K562 (cell line): ENCODE measurements around the gene OR4D9. TPM values are rescaled to one million over a fixed set of nuclear protein-coding genes. Genes with fewer than 3 reads are reported as not detected.

Experiments used
- ATAC-seq: fragments of 200-7000 bp; cut with Tn5 transposase; 3 replicates; pipeline ENCODE4 v1.9.1; 2020; ENCODE audit warnings: moderate library complexity
- BruUV-seq: library from RNA; stranded (reverse); fragments of 400-500 nt; replicated peaks from 2 replicates; lab custom pipeline; 2021; lab: Mats Ljungman, UMichigan
- CTCF ChIA-PET: fragments of 300-600 bp; formaldehyde crosslinking; extraction: SDS; loops from one replicate; lab custom pipeline; 2021; ENCODE audit warnings: low intra/inter-chr PET ratio; lab: Yijun Ruan, JAX
- POLR2A ChIA-PET: fragments of 300-600, 350-650 bp; sonication (Branson Sonifier 250); formaldehyde crosslinking; extraction: SDS; loops from one replicate; lab custom pipeline; 2021; ENCODE audit warnings: antibody characterized with exemption, inconsistent platforms; lab: Yijun Ruan, JAX
- DNase-seq, 4 experiments: peaks; one replicate each; pipeline versions ENCODE4 v3.0.0 to v3.0.0-alpha.2; 2011 to 2018; ENCODE audit warnings: low spot score in 3 of 4, mixed read lengths in 3 of 4; ENCODE audit errors: extremely low read depth in 1 of 4
- FAIRE-seq: peaks from 2 replicates; lab custom pipeline; 2011; peaks lifted over from hg19 to GRCh38; lab: Jason Lieb, UNC
- H2AFZ ChIP-seq: 2 replicates; pipeline ENCODE4 v1.6.0; 2011; ENCODE audit warnings: low read depth, low read length, control low read depth, inconsistent platforms
- H3K27ac ChIP-seq: fragments of 200-600 bp; 3 replicates; pipeline ENCODE4 v1.8.0; 2011; ENCODE audit warnings: low read depth, mild to moderate bottlenecking, control low read depth, inconsistent platforms, low read length, moderate library complexity, mixed read lengths; ENCODE audit errors: extremely low read depth
- H3K27me3 ChIP-seq, 2 experiments: fragments of 300-600 bp in 1 of 2; 2 replicates in 1 of 2; 3 replicates in 1 of 2; pipeline versions ENCODE4 v1.6.0 to v1.8.0; 2011; ENCODE audit warnings: inconsistent platforms in 2 of 2, low read length in 2 of 2, mild to moderate bottlenecking in 1 of 2, mixed read lengths in 1 of 2, moderate library complexity in 1 of 2; ENCODE audit not compliant: control insufficient read depth in 2 of 2, insufficient read depth in 2 of 2
- H3K36me3 ChIP-seq: fragments of 300-600 bp; 3 replicates; pipeline ENCODE4 v1.8.0; 2011; ENCODE audit warnings: mild to moderate bottlenecking, low read length, inconsistent platforms; ENCODE audit not compliant: control insufficient read depth, insufficient read depth
- H3K4me1 ChIP-seq, 2 experiments: fragments of 200-600 bp in 1 of 2; replicated peaks in 1 of 2; 2 replicates in 1 of 2; 3 replicates in 1 of 2; pipeline versions ENCODE4 v1.5.1 to v1.8.0; 2011; ENCODE audit warnings: inconsistent platforms in 2 of 2, low read length in 2 of 2, mild to moderate bottlenecking in 1 of 2, mixed read lengths in 1 of 2, moderate library complexity in 1 of 2; ENCODE audit not compliant: control insufficient read depth in 2 of 2, insufficient read depth in 2 of 2
- H3K4me2 ChIP-seq: 2 replicates; pipeline ENCODE4 v1.6.1; 2011; ENCODE audit warnings: low read length, control low read depth, inconsistent platforms, mixed read lengths; ENCODE audit not compliant: insufficient read depth
- H3K4me3 ChIP-seq: fragments of 200-600 bp; sonication (generic), shearing (Covaris generic); 2 replicates; pipeline ENCODE4 v1.5.1; 2016; ENCODE audit warnings: control low read depth, inconsistent platforms
- H3K79me2 ChIP-seq: fragments of 200-600 bp; 3 replicates; pipeline ENCODE4 v1.8.0; 2011; ENCODE audit warnings: low read length, inconsistent platforms; ENCODE audit not compliant: control insufficient read depth, insufficient read depth
- H3K9ac ChIP-seq, 2 experiments: 2 replicates each; pipeline versions ENCODE4 v1.6.0 to v1.6.1; 2011; ENCODE audit warnings: low read depth in 2 of 2, low read length in 2 of 2, control low read depth in 1 of 2, inconsistent platforms in 1 of 2, mild to moderate bottlenecking in 1 of 2, mixed read lengths in 1 of 2; ENCODE audit not compliant: insufficient read depth in 1 of 2
- H3K9me1 ChIP-seq: one replicate; pipeline ENCODE4 v1.6.0; 2011; ENCODE audit warnings: inconsistent platforms, mild to moderate bottlenecking, low read length, moderate library complexity; ENCODE audit not compliant: control insufficient read depth, insufficient read depth
- H3K9me3 ChIP-seq: replicated peaks from 2 replicates; pipeline ENCODE4 v1.5.1; 2011; ENCODE audit warnings: low read depth, low read length, inconsistent platforms; ENCODE audit not compliant: control insufficient read depth, insufficient read depth
- H4K20me1 ChIP-seq: replicated peaks from 2 replicates; pipeline ENCODE4 v1.6.1; 2011; ENCODE audit warnings: low read length, inconsistent platforms, mixed read lengths; ENCODE audit not compliant: control insufficient read depth, insufficient read depth
- ATF6 ChIP-seq: sonication (generic); formaldehyde crosslinking; IDR thresholded peaks from 2 replicates; pipeline ENCODE4 v1.4.0; 2020; ENCODE audit warnings: mild to moderate bottlenecking, missing genetic modification reagents
- ELF2 ChIP-seq: fragments of 250-450 bp; sonication (Bioruptor Pico); IDR thresholded peaks from 2 replicates; pipeline ENCODE4 v1.5.0; 2021; ENCODE audit warnings: mild to moderate bottlenecking
- KLF6 ChIP-seq: fragments of 250-450 bp; sonication (Bioruptor Pico); IDR thresholded peaks from 2 replicates; pipeline ENCODE4 v1.4.0; 2020; ENCODE audit warnings: mild to moderate bottlenecking, moderate library complexity, borderline replicate concordance
- L3MBTL2 ChIP-seq: fragments of 450-650 bp; IDR thresholded peaks from 2 replicates; pipeline ENCODE4 v1.6.1; 2016; ENCODE audit warnings: mild to moderate bottlenecking, moderate library complexity
- ZBTB40 ChIP-seq, 2 experiments: fragments of 450-650 bp in 1 of 2; sonication (generic) in 1 of 2; formaldehyde crosslinking in 1 of 2; IDR thresholded peaks; 2 replicates each; pipeline versions ENCODE4 v1.7.1 to v1.9.0; 2016 to 2022; ENCODE audit warnings: inconsistent platforms in 1 of 2, mild to moderate bottlenecking in 1 of 2, missing genetic modification reagents in 1 of 2
- ZNF197 ChIP-seq: fragments of 200-800 bp; sonication (Bioruptor generic); IDR thresholded peaks from 2 replicates; pipeline ENCODE4 v1.6.1; 2016; ENCODE audit warnings: low read depth, missing genetic modification characterization, missing compliant biosample characterization
- ZNF212 ChIP-seq: fragments of 450-650 bp; formaldehyde crosslinking; IDR thresholded peaks from 2 replicates; pipeline ENCODE4 v1.4.0; 2020; ENCODE audit warnings: mild to moderate bottlenecking
- WGBS: fragments of 100-300 bp; shearing (Covaris generic); methylation state at CpG from one replicate; pipeline ENCODE4 v1.1.6; 2016; ENCODE audit warnings: low coverage, mixed read lengths; ENCODE audit not compliant: insufficient coverage; ENCODE audit errors: missing lambda C conversion rate; 5-methylcytosine and 5-hydroxymethylcytosine counted together
- in situ Hi-C: fragments of 300-500 bp; cut with MboI; formaldehyde crosslinking; loops from 4 replicates; pipeline ENCODE4 v1.15.0; 2018; ENCODE audit warnings: inconsistent platforms, mixed read lengths
- intact Hi-C: fragments of 100-400 bp; cut with micrococcal nuclease; formaldehyde crosslinking; loops from 2 replicates; pipeline ENCODE4 v1.14.2; 2022
- polyA plus RNA-seq, 8 experiments: library from polyadenylated mRNA; depleted of rRNA in 4 of 8; stranded (reverse) in 5 of 8; unstranded in 3 of 8; fragments of >200 nt; fragmentation: Nextera tagmentation in 2 of 8; fragmentation: Illumina TruSeq in 1 of 8; extraction: Ambion mirVana in 2 of 8; extraction: Trizol in 1 of 8; gene quantifications; 2 replicates each; pipeline versions ENCODE4 v1.2.1 to v1.2.3, GENCODE V29; 2011 to 2014; ENCODE audit warnings: inconsistent platforms in 1 of 8, missing spikeins in 1 of 8
- total RNA-seq, 7 experiments: library from RNA; depleted of rRNA in 6 of 7; stranded (reverse); fragments of >200 nt in 6 of 7; fragmentation: Illumina TruSeq in 2 of 7; extraction: Trizol in 2 of 7; gene quantifications; 2 replicates each; pipeline versions ENCODE4 v1.2.1 to v1.2.3, GENCODE V29; 2011 to 2021; ENCODE audit warnings: low replicate concordance in 1 of 7

The OR4D9 gene
- total and polyA plus RNA-seq, 9 of the 15 experiments (the other 6 are each of a cell fraction or from before 2014, with no cell fraction given): not detected

- POLR2A ChIA-PET: interaction anchor here (0.6 to 7.2 kb wide), 4 partner anchors 8 to 21 kb away, joined by 3 to 69 read pairs (median 28); no protein-coding TSS in a partner anchor
- peaks cover 19% of the 10 kb centered on the region for H3K79me2 ChIP-seq
- peak overlapping the region; percentile 98 for H3K4me2 ChIP-seq
- no peaks in the 10 kb centered on the region; the same call in 1 of the 2 replicates for H3K9me3 ChIP-seq
- H3K9me1 ChIP-seq: no peaks in the 10 kb centered on the region
- peak overlapping the region; percentile 48 for H3K4me3 ChIP-seq
- H3K27me3 ChIP-seq: no peaks in the 10 kb centered on the region
- CTCF ChIA-PET: no interaction called here
- peak overlapping the region; percentile 92 to 100 for H3K9ac ChIP-seq
- DNase-seq: peak; percentile 89 to 98 (median 90)
- H4K20me1 ChIP-seq: no peaks in the 10 kb centered on the region
- H3K4me1 ChIP-seq: peaks cover 17 to 22% of the 10 kb centered on the region in 2 experiments; a peak in 3 of 5 replicates
- H3K36me3 ChIP-seq: no peaks in the 10 kb centered on the region; the same call in 2 of the 3 replicates
- intact Hi-C loops (loop anchor here (1.0 to 5.0 kb wide), 2 partner anchors 8 to 773 kb away; no protein-coding TSS in a partner anchor), in situ Hi-C loops (no loop called here)
- TSS peak; percentile 96 for BruUV-seq
- peak; percentile 95 for FAIRE-seq
- peak overlapping the region; percentile 100 for H3K27ac ChIP-seq
- peak overlapping the region; percentile 54 for H2AFZ ChIP-seq
- peak; percentile 80 for ATAC-seq
- 2% methylated on average over 24 of the region's 24 CpGs for WGBS
- TF ChIP-seq KLF6 (CRISPR knock-in tag) (no peak), L3MBTL2 (peak; percentile 62), ZBTB40 (IDR thresholded peaks at IDR 0.05) (no peak), ZBTB40 (CRISPR knock-in tag; IDR thresholded peaks at IDR 0.05) (no peak), ZNF197 (peak; percentile 62; the same call in 1 of the 2 replicates), ELF2 (peak; percentile 13), ZNF212 (no peak), ATF6 (CRISPR knock-in tag) (no peak)
These were observed 34.1 kb downstream of the OR4D9 start for GRCh38 chr11:59545179-59546020.
